Transverse colon (tissue), 4 donors: ENCODE measurements around the gene DAB2IP. TPM values are rescaled to one million over a fixed set of nuclear protein-coding genes. Genes with fewer than 3 reads are reported as not detected.

ENCODE experiments used
- DNase-seq: peaks from one replicate; pipeline ENCODE4 v3.0.0-alpha.2; 2019
- H3K27ac ChIP-seq, 4 donors: fragments of 200-600 bp; sonication (generic); 2 replicates each; pipeline ENCODE4 v1.5.1; 2016 to 2018; ENCODE audit warnings: inconsistent platforms in 4 of 4
- H3K27me3 ChIP-seq: fragments of 200-600 bp; sonication (generic); 2 replicates; pipeline ENCODE4 v1.5.1; 2017; ENCODE audit warnings: inconsistent platforms
- H3K36me3 ChIP-seq, 4 donors: fragments of 200-600 bp; sonication (generic); 2 replicates each; pipeline ENCODE4 v1.5.1; 2017 to 2019; ENCODE audit warnings: inconsistent platforms in 4 of 4
- H3K4me1 ChIP-seq, 4 donors: fragments of 200-600 bp; sonication (generic); 2 replicates each; pipeline ENCODE4 v1.5.1; 2017 to 2020; ENCODE audit warnings: inconsistent platforms in 4 of 4
- H3K4me3 ChIP-seq, 4 donors: fragments of 200-600 bp; sonication (generic); 1 replicate in 1 of 4; 2 replicates in 3 of 4; pipeline versions ENCODE4 v1.5.1 to v1.6.1; 2017 to 2019; ENCODE audit warnings: inconsistent platforms in 4 of 4
- H3K9me3 ChIP-seq, 2 donors: fragments of 200-600 bp; sonication (generic); 2 replicates each; pipeline ENCODE4 v1.5.1; 2017 to 2019; ENCODE audit warnings: inconsistent platforms in 2 of 2
- CTCF ChIP-seq, 5 experiments: fragments of 200-600 bp in 3 of 5; fragments of 450-650 bp in 2 of 5; sonication (generic) in 3 of 5; IDR thresholded peaks; 1 replicate in 2 of 5; 2 replicates in 3 of 5; pipeline ENCODE4 v1.5.1; 2016 to 2017; ENCODE audit warnings: antibody characterized with exemption in 5 of 5, inconsistent platforms in 3 of 5, mild to moderate bottlenecking in 2 of 5, moderate library complexity in 1 of 5
- EP300 ChIP-seq: sonication (generic); formaldehyde crosslinking; IDR thresholded peaks from one replicate; pipeline ENCODE4 v1.6.1; 2017; ENCODE audit warnings: antibody characterized with exemption, low read depth
- POLR2A ChIP-seq: fragments of 450-650 bp; IDR thresholded peaks from one replicate; pipeline ENCODE4 v1.6.1; 2016; ENCODE audit warnings: antibody characterized with exemption, mild to moderate bottlenecking, moderate library complexity
- POLR2AphosphoS5 ChIP-seq, 3 donors: sonication (generic); formaldehyde crosslinking; IDR thresholded peaks; one replicate each; pipeline ENCODE4 v1.6.1; 2016; ENCODE audit warnings: antibody characterized with exemption in 3 of 3
- WGBS, 2 donors: methylation state at CpG; one replicate each; pipeline ENCODE4 v1.1.5; 2018; ENCODE audit warnings: low coverage in 1 of 2; 5-methylcytosine and 5-hydroxymethylcytosine counted together
- in situ Hi-C, 4 donors: fragments of 200-750 bp; cut with MboI; loops; one replicate each; pipeline versions ENCODE4 v1.15.0 to v1.15.1; 2017; ENCODE audit warnings: low sequenced_read_pairs in 3 of 4, low pct_ligation_motif_present in 1 of 4, low pct_unique_long_range_greater_than_20kb in 1 of 4
- intact Hi-C: fragments of 100-400 bp; cut with DNase I; formaldehyde crosslinking; loops from one replicate; pipeline ENCODE4 v1.15.1; 2023; ENCODE audit warnings: low total_unique reads
- total RNA-seq, 4 donors: library from RNA; depleted of rRNA; stranded (reverse); fragments of >200 nt; gene quantifications; one replicate each; pipeline ENCODE4 v1.1.0, GENCODE V29; 2016

Gene DAB2IP
- total RNA-seq, 4 donors from 2014 or later: 84.2 to 159 (median 90.7) TPM

GRCh38 chr9:121683652-121684051 lies 32.2 kb downstream of the DAB2IP start:
- in situ Hi-C loops (loop anchor here in 3 of 4 donors (10.0 to 25.0 kb wide), 4 partner anchors 129 to 311 kb away; no protein-coding TSS in a partner anchor), intact Hi-C loops (no loop called here)
- Histone ChIP-seq H3K4me3 (no peak overlapping the region), H3K4me1 (peaks cover 0 to 3% (median 2%) of the 10 kb centered on the region in 4 donors), H3K9me3 (no peaks in the 10 kb centered on the region), H3K27me3 (no peaks in the 10 kb centered on the region), H3K36me3 (peaks cover 0 to 4% (median 0%) of the 10 kb centered on the region in 4 donors), H3K27ac (no peak overlapping the region)
- no peak for TF ChIP-seq CTCF (IDR thresholded peaks at IDR 0.05)
- no peak for TF ChIP-seq EP300
- 91% methylated on average over 1 of the region's 1 CpG; no CpG with 5 or more reads in 1 of the 2 donors for WGBS, 2 donors
- DNase-seq: no peak

- H3K4me1 ChIP-seq: peaks cover 0 to 12% (median 10%) of the 10 kb centered on the region in 4 donors
- TF ChIP-seq POLR2A (no peak), CTCF (IDR thresholded peaks at IDR 0.05) (peak; percentile 60 to 66 (median 64))
- no peak overlapping the region for H3K27ac ChIP-seq
- in situ Hi-C loops: loop anchor here (5.0 to 25.0 kb wide), 5 partner anchors 130 to 310 kb away; no protein-coding TSS in a partner anchor
- peak; percentile 62 for DNase-seq
- H3K36me3 ChIP-seq: peaks cover 0 to 4% (median 0%) of the 10 kb centered on the region in 4 donors
- H3K4me3 ChIP-seq: no peak overlapping the region
- intact Hi-C loops: loop anchor here (5.0 kb wide), 1 partner anchor 308 kb away; no protein-coding TSS in a partner anchor
- no peaks in the 10 kb centered on the region for H3K9me3 ChIP-seq
- WGBS, 2 donors: 59% methylated on average over 19 of the region's 19 CpGs; no CpG with 5 or more reads in 1 of the 2 donors
- H3K27me3 ChIP-seq: no peaks in the 10 kb centered on the region
Measured at GRCh38 chr9:121684381-121685145, 33.1 kb downstream of the DAB2IP start.

- 88 to 94% methylated on average over 6 to 14 of the region's 14 CpGs for WGBS, 2 donors
Measured at GRCh38 chr9:121685146-121685794, 33.8 kb downstream of the DAB2IP start.

More at GRCh38 chr9:121685146-121685794, 33.8 kb downstream of the DAB2IP start:
- H3K36me3 ChIP-seq: no peaks in the 10 kb centered on the region
- H3K4me3 ChIP-seq: no peak overlapping the region
- DNase-seq: no peak
- in situ Hi-C loops: loop anchor here (5.0 to 25.0 kb wide), 5 partner anchors 130 to 310 kb away; no protein-coding TSS in a partner anchor
- H3K27ac ChIP-seq: no peak overlapping the region
- H3K4me1 ChIP-seq: peaks cover 0 to 20% (median 14%) of the 10 kb centered on the region in 4 donors
- no peak for TF ChIP-seq CTCF (IDR thresholded peaks at IDR 0.05)
- no peak for TF ChIP-seq POLR2AphosphoS5 (IDR thresholded peaks at IDR 0.05)
- TF ChIP-seq EP300: no peak
- no peak for TF ChIP-seq POLR2A
- H3K27me3 ChIP-seq: no peaks in the 10 kb centered on the region
- H3K9me3 ChIP-seq: no peaks in the 10 kb centered on the region
- intact Hi-C loops: loop anchor here (5.0 kb wide), 1 partner anchor 307 kb away; no protein-coding TSS in a partner anchor
